GM13977 (cell line): ENCODE measurements around the gene BTBD9.

ENCODE experiments used
- DNase-seq: peaks from one replicate; pipeline ENCODE4 v3.0.0; 2012; ENCODE audit warnings: low spot score
- CTCF ChIP-seq: IDR thresholded peaks from 2 replicates; pipeline ENCODE4 v1.5.1; 2012; ENCODE audit warnings: mild to moderate bottlenecking, control low read depth; ENCODE audit not compliant: insufficient read depth; ENCODE audit errors: extremely low read depth, missing control alignments
- in situ Hi-C: fragments of 300-500 bp; cut with MboI; formaldehyde crosslinking; loops from one replicate; pipeline ENCODE4 v1.12.0; 2022; ENCODE audit warnings: low sequenced_read_pairs, low pct_unique_long_range_greater_than_20kb, mixed read lengths, inconsistent platforms; ENCODE audit not compliant: unreplicated experiment

BTBD9 gene

GRCh38 chr6:38153076-38153797, 486.5 kb downstream of the BTBD9 start:
- no peak for TF ChIP-seq CTCF
- DNase-seq = no peak
- in situ Hi-C loops = no loop called here

GRCh38 chr6:38152620-38153019, 487.1 kb downstream of the BTBD9 start:
- no peak for DNase-seq
- in situ Hi-C loops = no loop called here

GRCh38 chr6:38151580-38152500, 487.9 kb downstream of the BTBD9 start:
- in situ Hi-C loops = no loop called here
- no peak for DNase-seq
- no peak for TF ChIP-seq CTCF

More at GRCh38 chr6:38152620-38153019, 487.1 kb downstream of the BTBD9 start:
- TF ChIP-seq CTCF = no peak

- no peak for TF ChIP-seq CTCF
- in situ Hi-C loops = no loop called here
Observed at GRCh38 chr6:38150681-38151296, 488.9 kb downstream of the BTBD9 start.

GRCh38 chr6:38150021-38150420, 489.7 kb downstream of the BTBD9 start:
- TF ChIP-seq CTCF = no peak
- in situ Hi-C loops = no loop called here
- DNase-seq = no peak

More at GRCh38 chr6:38150681-38151296, 488.9 kb downstream of the BTBD9 start:
- DNase-seq = no peak

GRCh38 chr6:38149531-38149930, 490.2 kb downstream of the BTBD9 start:
- in situ Hi-C loops = no loop called here
- no peak for DNase-seq

More at GRCh38 chr6:38149531-38149930, 490.2 kb downstream of the BTBD9 start:
- TF ChIP-seq CTCF = no peak
